GM10248 (cell line): Measurements from ENCODE around the gene DCN.
A peak's percentile ranks its signal among the peaks of the same experiment; 100 is the strongest.

Experiments used
- CTCF ChIA-PET: fragments of 300-600 bp; sonication (Branson Sonifier 250); formaldehyde crosslinking; extraction: SDS; loops from one replicate; lab custom pipeline; 2021; ENCODE audit warnings: antibody characterized with exemption; lab: Yijun Ruan, JAX
- POLR2A ChIA-PET: fragments of 350-650 bp; sonication (Branson Sonifier 250); formaldehyde crosslinking; extraction: SDS; loops from one replicate; lab custom pipeline; 2020; ENCODE audit warnings: antibody characterized with exemption; lab: Yijun Ruan, JAX
- DNase-seq: peaks from one replicate; pipeline ENCODE4 v3.0.0; 2012; ENCODE audit errors: extremely low spot score
- CTCF ChIP-seq: IDR thresholded peaks from 2 replicates; pipeline ENCODE4 v1.5.1; 2012; ENCODE audit warnings: mild to moderate bottlenecking, low read depth; ENCODE audit errors: extremely low read depth, missing control alignments, control extremely low read depth

Gene DCN

DNA sequence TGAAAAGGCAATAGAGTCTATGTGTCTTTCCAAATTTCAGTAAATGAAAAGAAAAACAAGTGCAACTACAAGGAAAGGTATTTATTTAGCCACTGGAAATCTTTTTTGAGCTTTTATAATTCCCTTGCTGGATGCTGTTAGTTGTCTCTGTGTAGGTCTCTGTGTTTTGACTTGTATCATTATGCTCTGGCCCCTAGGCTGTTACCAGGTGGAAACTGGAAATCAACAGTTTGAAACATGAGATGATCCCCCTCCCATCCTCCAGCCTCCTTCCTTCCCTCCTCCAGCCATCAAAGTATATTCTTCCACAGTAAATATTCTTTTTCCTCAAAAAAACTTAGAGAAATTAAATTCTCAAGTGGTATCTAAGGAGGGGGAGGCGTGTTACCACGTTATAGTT lies 934 bp upstream of the DCN start:
- no peak for TF ChIP-seq CTCF
- ChIA-PET CTCF (no interaction called here), POLR2A (no interaction called here)
- DNase-seq = no peak

DNA sequence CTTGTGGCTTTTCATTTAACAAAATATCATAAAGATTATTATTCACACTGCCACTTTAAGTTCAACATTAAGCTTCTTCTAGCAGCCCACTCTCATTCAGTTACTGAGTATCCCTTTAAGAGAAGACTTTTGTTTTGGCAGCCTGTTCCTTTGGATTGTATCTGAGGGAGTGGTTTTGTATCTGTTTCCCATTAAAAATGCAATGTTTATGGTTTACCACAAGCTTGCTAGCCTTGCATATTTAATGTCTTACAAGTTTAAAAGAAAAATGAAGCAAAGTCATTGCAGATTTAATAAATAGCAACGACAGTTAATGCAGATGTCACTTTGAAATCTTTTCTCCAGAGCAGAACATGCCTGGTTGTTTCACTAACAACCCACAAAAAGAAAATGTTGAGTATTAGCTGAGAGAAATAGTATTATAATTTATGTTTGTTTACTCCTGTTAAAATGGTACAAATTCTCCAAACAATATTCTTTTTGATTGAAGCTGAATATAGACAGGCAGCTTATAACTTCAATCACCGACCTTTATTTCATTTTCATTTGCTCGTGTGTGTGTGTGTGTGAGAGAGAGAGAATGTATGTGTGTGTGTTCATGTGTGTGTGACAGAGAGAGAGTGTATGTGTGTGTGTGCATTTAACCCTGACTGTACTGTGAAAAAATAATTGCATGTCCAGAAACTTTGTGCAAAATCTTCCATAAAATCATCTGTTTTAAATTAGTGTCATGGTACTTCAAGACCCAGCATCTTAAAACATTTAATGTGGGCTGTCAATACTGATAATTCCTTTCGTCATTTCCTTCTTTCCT lies 1.8 kb downstream of the DCN start:
- no peak for TF ChIP-seq CTCF
- ChIA-PET CTCF (interaction anchor here (1.5 kb wide), 1 partner anchor 10 kb away, joined by 5 read pairs; no protein-coding TSS in a partner anchor), POLR2A (no interaction called here)
- no peak for DNase-seq

DNA sequence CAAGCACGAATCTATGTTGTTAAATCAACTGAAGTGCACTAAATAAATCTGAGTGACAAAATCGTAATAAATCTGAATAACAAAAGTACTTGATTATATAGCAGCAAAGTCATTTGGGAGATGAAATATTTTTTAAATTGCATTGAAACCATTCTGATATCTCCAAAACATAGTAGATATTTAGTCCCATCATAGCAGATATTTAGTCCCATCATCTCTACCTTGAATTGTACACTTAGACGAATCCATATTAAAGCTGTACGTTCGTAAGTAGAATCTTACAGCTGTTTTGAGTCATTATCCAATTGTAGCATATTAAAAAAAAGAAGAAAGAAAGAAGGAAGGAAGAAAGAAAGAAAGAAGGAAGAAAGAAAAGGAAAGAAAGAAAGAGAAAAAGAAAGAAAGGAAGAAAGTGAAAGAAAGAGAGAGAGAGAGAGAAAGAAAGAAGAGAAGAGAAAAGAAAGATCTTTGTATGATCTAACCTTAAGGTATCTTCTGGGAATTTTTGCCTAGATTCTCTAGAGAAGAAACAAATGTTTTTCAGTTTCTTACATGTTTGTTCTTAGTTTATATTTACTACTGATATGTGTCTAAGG lies 2.6 kb downstream of the DCN start:
- CTCF ChIA-PET = no interaction called here
- TF ChIP-seq CTCF = no peak
- POLR2A ChIA-PET = no interaction called here
- no peak for DNase-seq

DNA sequence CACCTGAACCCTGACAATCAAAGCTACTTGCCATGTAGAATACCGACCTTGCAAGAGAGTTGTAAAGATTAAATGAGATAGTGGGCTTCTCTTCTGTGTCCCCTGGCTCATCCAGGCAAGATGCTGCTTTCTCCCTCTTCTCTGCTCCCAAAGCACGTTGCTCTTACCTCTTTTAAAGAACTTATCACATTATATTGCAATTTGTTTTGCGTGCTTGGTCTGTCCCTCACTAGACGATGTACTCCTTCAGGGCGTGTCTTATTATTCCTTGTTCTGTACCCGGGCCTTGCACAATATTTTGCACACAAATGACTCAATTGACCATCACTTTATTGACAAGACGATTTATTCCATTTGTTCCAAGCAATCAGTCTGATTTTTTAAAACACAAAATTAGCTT lies 3.3 kb downstream of the DCN start:
- ChIA-PET POLR2A (no interaction called here), CTCF (no interaction called here)
- no peak for DNase-seq
- no peak for TF ChIP-seq CTCF

GRCh38 chr12:91178781-91179180 lies 3.8 kb downstream of the DCN start:
- ChIA-PET CTCF (interaction anchor here (2.1 kb wide), 1 partner anchor 12 kb away, joined by 7 read pairs; no protein-coding TSS in a partner anchor), POLR2A (no interaction called here)
- no peak for DNase-seq
- no peak for TF ChIP-seq CTCF

GRCh38 chr12:91178139-91178561 lies 4.5 kb downstream of the DCN start:
- no peak for DNase-seq
- ChIA-PET CTCF (interaction anchor here (0.7 to 2.1 kb wide), 4 partner anchors 10 to 184 kb away, joined by 3 to 7 read pairs (median 4); no protein-coding TSS in a partner anchor), POLR2A (no interaction called here)
- TF ChIP-seq CTCF = peak; percentile 26
